Stimulated activated CD4-positive, alpha-beta T cell treated with anti-CD3 and anti-CD28 coated beads, Interleukin-15, amount 100 ng/mL, for 48 hours (primary cell): ENCODE results near the gene NAV1.

Experiments
- DNase-seq, 2 donors: peaks; one replicate each; pipeline ENCODE4 v3.0.0-alpha.2; 2020; ENCODE audit warnings: low read depth in 2 of 2

Gene NAV1

GRCh38 chr1:201585901-201586300, 47.0 kb downstream of the NAV1 start:
- DNase-seq: no peak

DNA sequence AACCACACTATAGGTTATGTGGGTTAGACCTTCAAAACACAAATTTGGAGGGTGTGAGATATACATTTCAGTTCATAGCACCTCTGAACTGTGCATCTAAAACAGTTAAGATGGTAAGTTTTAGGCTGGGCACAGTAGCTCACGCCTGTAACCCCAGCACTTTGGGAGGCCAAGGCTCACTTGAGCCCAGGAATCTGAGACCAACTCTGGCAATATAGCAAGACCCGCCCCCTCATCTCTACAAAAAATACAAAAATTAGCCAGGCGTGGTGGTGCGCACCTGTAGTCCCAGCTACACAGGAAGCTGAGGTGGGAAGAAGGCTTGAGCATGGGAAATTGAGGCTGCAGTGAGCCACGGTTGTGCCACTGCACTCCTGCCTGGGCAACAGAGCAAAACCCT, 47.9 kb downstream of the NAV1 start:
- no peak for DNase-seq

DNA sequence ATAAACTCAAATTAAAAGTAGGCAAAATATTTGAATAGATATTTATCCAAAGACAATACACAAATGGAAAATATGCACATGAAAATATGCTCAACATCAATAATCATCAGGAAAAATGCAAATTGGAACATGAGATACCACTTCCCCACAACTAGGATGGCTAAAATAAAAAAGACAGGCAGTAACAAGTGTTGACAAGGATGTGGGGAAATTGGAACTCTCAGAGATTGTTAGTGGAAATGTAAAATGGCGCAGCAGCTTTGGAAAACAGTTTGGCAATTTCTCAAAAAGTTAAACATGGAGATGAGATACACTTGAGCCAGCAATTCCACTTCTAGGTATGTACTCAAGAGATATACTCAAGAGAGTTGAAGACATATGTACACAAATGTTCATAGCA, 48.8 kb downstream of the NAV1 start:
- DNase-seq: no peak
